GM23338 (cell line): ENCODE results near the gene KCMF1. TPM values are rescaled to one million over a fixed set of nuclear protein-coding genes. Genes with fewer than 3 reads are reported as not detected.

ENCODE experiments used
- ATAC-seq: fragments of 200-7000 bp; cut with Tn5 transposase; 3 replicates; pipeline ENCODE4 v1.9.1; 2020
- DNase-seq: peaks from one replicate; pipeline ENCODE4 v3.0.0-alpha.2; 2015; ENCODE audit warnings: low spot score
- H2AFZ ChIP-seq: fragments of 200-600 bp; sonication (generic); 2 replicates; pipeline ENCODE4 v1.8.0; 2016; ENCODE audit warnings: antibody characterized with exemption, mild to moderate bottlenecking, moderate library complexity
- H3F3A ChIP-seq: fragments of 200-600 bp; sonication (generic); replicated peaks from 2 replicates; pipeline ENCODE4 v1.8.0; 2017; ENCODE audit warnings: antibody characterized with exemption, mixed run types, low read depth
- H3K27ac ChIP-seq: fragments of 200-600 bp; sonication (generic); 2 replicates; pipeline ENCODE4 v1.6.1; 2016; ENCODE audit warnings: low read depth
- H3K27me3 ChIP-seq: fragments of 200-600 bp; sonication (generic); 2 replicates; pipeline ENCODE4 v1.8.0; 2016; ENCODE audit warnings: mild to moderate bottlenecking, mixed run types, moderate library complexity; ENCODE audit not compliant: insufficient read depth
- H3K36me3 ChIP-seq: fragments of 200-600 bp; sonication (generic); 2 replicates; pipeline ENCODE4 v1.8.0; 2016; ENCODE audit warnings: mild to moderate bottlenecking; ENCODE audit not compliant: insufficient read depth
- H3K4me1 ChIP-seq: fragments of 200-600 bp; sonication (generic); 2 replicates; pipeline ENCODE4 v1.8.0; 2016; ENCODE audit warnings: mild to moderate bottlenecking, moderate library complexity; ENCODE audit not compliant: insufficient read depth
- H3K4me2 ChIP-seq: fragments of 200-600 bp; sonication (generic); 2 replicates; pipeline ENCODE4 v1.7.1; 2017; ENCODE audit warnings: mixed run types
- H3K4me3 ChIP-seq: fragments of 200-600 bp; sonication (generic); 2 replicates; pipeline ENCODE4 v1.6.1; 2016; ENCODE audit warnings: mixed run types
- H3K79me2 ChIP-seq: fragments of 200-600 bp; sonication (generic); replicated peaks from 2 replicates; pipeline ENCODE4 v1.8.0; 2017; ENCODE audit warnings: mild to moderate bottlenecking; ENCODE audit not compliant: insufficient read depth
- H3K9me2 ChIP-seq: fragments of 200-600 bp; sonication (generic); 2 replicates; pipeline ENCODE4 v1.8.0; 2017; ENCODE audit not compliant: insufficient read depth
- H4K20me1 ChIP-seq: fragments of 200-600 bp; sonication (generic); replicated peaks from 2 replicates; pipeline ENCODE4 v1.8.0; 2017; ENCODE audit warnings: mild to moderate bottlenecking; ENCODE audit not compliant: insufficient read depth
- H3K27ac Mint-ChIP-seq: 2 replicates; pipeline ENCODE4 v1.8.0; 2020; ENCODE audit warnings: inconsistent platforms, mild to moderate bottlenecking, moderate library complexity, mixed read lengths
- H3K27me3 Mint-ChIP-seq: 3 replicates; pipeline ENCODE4 v1.8.0; 2022; ENCODE audit warnings: low read depth, mild to moderate bottlenecking, moderate library complexity, mixed read lengths, inconsistent platforms; ENCODE audit not compliant: insufficient read depth, poor library complexity
- H3K36me3 Mint-ChIP-seq: 3 replicates; pipeline ENCODE4 v1.8.0; 2021; ENCODE audit warnings: low read depth, mild to moderate bottlenecking, inconsistent platforms, moderate library complexity, mixed read lengths
- H3K4me1 Mint-ChIP-seq: 3 replicates; pipeline ENCODE4 v1.8.0; 2020; ENCODE audit warnings: mild to moderate bottlenecking, inconsistent platforms, mixed read lengths
- H3K4me3 Mint-ChIP-seq: 3 replicates; pipeline ENCODE4 v1.8.0; 2021; ENCODE audit warnings: moderate library complexity, mild to moderate bottlenecking, inconsistent platforms, mixed read lengths
- H3K9me3 Mint-ChIP-seq: 3 replicates; pipeline ENCODE4 v1.8.0; 2020; ENCODE audit warnings: moderate library complexity, mild to moderate bottlenecking, inconsistent platforms, mixed read lengths
- CTCF ChIP-seq, 2 experiments: fragments of 200-600 bp in 1 of 2; sonication (generic) in 1 of 2; conservative IDR thresholded peaks; 2 replicates each; pipeline versions ENCODE4 v1.5.1 to v1.6.1; 2016 to 2017; ENCODE audit warnings: antibody characterized with exemption in 2 of 2, low read depth in 2 of 2, mild to moderate bottlenecking in 2 of 2, moderate library complexity in 1 of 2
- ETS1 ChIP-seq: IDR thresholded peaks from 2 replicates; pipeline ENCODE4 v1.6.1; 2016; ENCODE audit warnings: antibody characterized with exemption
- EZH2 ChIP-seq: fragments of 200-600 bp; sonication (generic); IDR thresholded peaks from one replicate; pipeline ENCODE4 v1.8.0; 2017; ENCODE audit warnings: antibody characterized with exemption, mild to moderate bottlenecking, low read depth; ENCODE audit not compliant: unreplicated experiment
- EZH2phosphoT487 ChIP-seq: fragments of 200-600 bp; sonication (generic); IDR thresholded peaks from one replicate; pipeline ENCODE4 v1.8.1; 2018; ENCODE audit warnings: antibody characterized with exemption; ENCODE audit not compliant: unreplicated experiment
- JUNB ChIP-seq: IDR thresholded peaks from one replicate; pipeline ENCODE4 v1.6.1; 2016; ENCODE audit warnings: antibody characterized with exemption; ENCODE audit not compliant: unreplicated experiment
- NANOG ChIP-seq: IDR thresholded peaks from 2 replicates; pipeline ENCODE4 v1.6.1; 2016; ENCODE audit warnings: antibody characterized with exemption, borderline replicate concordance
- POLR2AphosphoS5 ChIP-seq: IDR thresholded peaks from 2 replicates; pipeline ENCODE4 v1.6.1; 2016; ENCODE audit warnings: antibody characterized with exemption, low read depth
- REST ChIP-seq: IDR thresholded peaks from one replicate; pipeline ENCODE4 v1.6.1; 2018; ENCODE audit warnings: antibody characterized with exemption; ENCODE audit not compliant: unreplicated experiment
- STAT1 ChIP-seq: IDR thresholded peaks from one replicate; pipeline ENCODE4 v1.6.1; 2016; ENCODE audit warnings: antibody characterized with exemption; ENCODE audit not compliant: unreplicated experiment
- ZNF114 ChIP-seq: fragments of 250-450 bp; sonication (Bioruptor Pico); IDR thresholded peaks from 2 replicates; pipeline ENCODE4 v1.5.0; 2020; ENCODE audit warnings: mild to moderate bottlenecking, moderate library complexity
- ZNF331 ChIP-seq: fragments of 250-450 bp; sonication (Bioruptor Pico); IDR thresholded peaks from 2 replicates; pipeline ENCODE4 v1.5.0; 2020; ENCODE audit warnings: low read depth, mild to moderate bottlenecking, moderate library complexity
- polyA plus RNA-seq: library from polyadenylated mRNA; unstranded; fragments of >200 nt; fragmentation: Nextera tagmentation; extraction: Ambion mirVana; gene quantifications from 2 replicates; pipeline ENCODE4 v1.2.1, GENCODE V29; 2016
- total RNA-seq: library from RNA; depleted of rRNA; stranded (reverse); fragments of >200 nt; shearing (Covaris generic); gene quantifications from 2 replicates; pipeline ENCODE4 v1.2.3, GENCODE V29; 2014

KCMF1 gene
- total and polyA plus RNA-seq, 2 experiments from 2014 or later, result 29.3 to 120 TPM

- Histone ChIP-seq H3K36me3 (peaks cover 22% of the 10 kb centered on the region; the same call in 1 of the 2 replicates), H3K9me2 (no peaks in the 10 kb centered on the region; the same call in 1 of the 2 replicates), H3K4me1 (peaks cover 24% of the 10 kb centered on the region), H3K27me3 (no peaks in the 10 kb centered on the region), H4K20me1 (peaks cover 22% of the 10 kb centered on the region), H3K27ac (0 out of 2 replicates have a peak overlapping the region, but pooled peaks have one; percentile 15), H3K4me3 (no peak overlapping the region), H3K79me2 (peaks cover 81% of the 10 kb centered on the region), H2AFZ (no peak overlapping the region), H3F3A (peaks cover 24% of the 10 kb centered on the region), H3K4me2 (no peak overlapping the region)
- Mint-ChIP-seq H3K27ac (no peak overlapping the region), H3K27me3 (peaks cover 15% of the 10 kb centered on the region), H3K4me1 (peaks cover 47% of the 10 kb centered on the region), H3K36me3 (peaks cover 79% of the 10 kb centered on the region), H3K9me3 (no peaks in the 10 kb centered on the region), H3K4me3 (no peak overlapping the region)
- no peak for TF ChIP-seq REST
- TF ChIP-seq EZH2, result no peak
- TF ChIP-seq ZNF114 (CRISPR knock-in tag), result no peak
- no peak for TF ChIP-seq JUNB
- no peak for TF ChIP-seq ETS1
- TF ChIP-seq NANOG, result no peak
- no peak for TF ChIP-seq STAT1
- no peak for TF ChIP-seq CTCF (conservative IDR thresholded peaks at IDR 0.05; ENCODE audit: low read depth in 2 of 2)
- no peak for TF ChIP-seq ZNF331 (CRISPR knock-in tag)
- TF ChIP-seq POLR2AphosphoS5, result no peak
- TF ChIP-seq EZH2phosphoT487, result no peak
- ATAC-seq (no peak), DNase-seq (no peak)
Observed at GRCh38 chr2:84964406-84965191, 6.4 kb upstream of the KCMF1 start.
